K562 (cell line): Measurements from ENCODE around the gene TARBP2. TPM values are rescaled to one million over a fixed set of nuclear protein-coding genes. Genes with fewer than 3 reads are reported as not detected.

ENCODE experiments used
- ATAC-seq: fragments of 200-7000 bp; cut with Tn5 transposase; 3 replicates; pipeline ENCODE4 v1.9.1; 2020; ENCODE audit warnings: moderate library complexity
- BruUV-seq: library from RNA; stranded (reverse); fragments of 400-500 nt; replicated peaks from 2 replicates; lab custom pipeline; 2021; lab: Mats Ljungman, UMichigan
- CTCF ChIA-PET: fragments of 300-600 bp; formaldehyde crosslinking; extraction: SDS; loops from one replicate; lab custom pipeline; 2021; ENCODE audit warnings: low intra/inter-chr PET ratio; lab: Yijun Ruan, JAX
- POLR2A ChIA-PET: fragments of 300-600, 350-650 bp; sonication (Branson Sonifier 250); formaldehyde crosslinking; extraction: SDS; loops from one replicate; lab custom pipeline; 2021; ENCODE audit warnings: antibody characterized with exemption, inconsistent platforms; lab: Yijun Ruan, JAX
- DNase-seq, 4 experiments: peaks; one replicate each; pipeline versions ENCODE4 v3.0.0 to v3.0.0-alpha.2; 2011 to 2018; ENCODE audit warnings: low spot score in 3 of 4, mixed read lengths in 3 of 4; ENCODE audit errors: extremely low read depth in 1 of 4
- FAIRE-seq: peaks from 2 replicates; lab custom pipeline; 2011; peaks lifted over from hg19 to GRCh38; lab: Jason Lieb, UNC
- H2AFZ ChIP-seq: 2 replicates; pipeline ENCODE4 v1.6.0; 2011; ENCODE audit warnings: low read depth, low read length, control low read depth, inconsistent platforms
- H3K27ac ChIP-seq: fragments of 200-600 bp; 3 replicates; pipeline ENCODE4 v1.8.0; 2011; ENCODE audit warnings: low read depth, mild to moderate bottlenecking, control low read depth, inconsistent platforms, low read length, moderate library complexity, mixed read lengths; ENCODE audit errors: extremely low read depth
- H3K27me3 ChIP-seq, 2 experiments: fragments of 300-600 bp in 1 of 2; 2 replicates in 1 of 2; 3 replicates in 1 of 2; pipeline versions ENCODE4 v1.6.0 to v1.8.0; 2011; ENCODE audit warnings: inconsistent platforms in 2 of 2, low read length in 2 of 2, mild to moderate bottlenecking in 1 of 2, mixed read lengths in 1 of 2, moderate library complexity in 1 of 2; ENCODE audit not compliant: control insufficient read depth in 2 of 2, insufficient read depth in 2 of 2
- H3K36me3 ChIP-seq: fragments of 300-600 bp; 3 replicates; pipeline ENCODE4 v1.8.0; 2011; ENCODE audit warnings: mild to moderate bottlenecking, low read length, inconsistent platforms; ENCODE audit not compliant: control insufficient read depth, insufficient read depth
- H3K4me1 ChIP-seq, 2 experiments: fragments of 200-600 bp in 1 of 2; replicated peaks in 1 of 2; 2 replicates in 1 of 2; 3 replicates in 1 of 2; pipeline versions ENCODE4 v1.5.1 to v1.8.0; 2011; ENCODE audit warnings: inconsistent platforms in 2 of 2, low read length in 2 of 2, mild to moderate bottlenecking in 1 of 2, mixed read lengths in 1 of 2, moderate library complexity in 1 of 2; ENCODE audit not compliant: control insufficient read depth in 2 of 2, insufficient read depth in 2 of 2
- H3K4me2 ChIP-seq: 2 replicates; pipeline ENCODE4 v1.6.1; 2011; ENCODE audit warnings: low read length, control low read depth, inconsistent platforms, mixed read lengths; ENCODE audit not compliant: insufficient read depth
- H3K4me3 ChIP-seq: fragments of 200-600 bp; sonication (generic), shearing (Covaris generic); 2 replicates; pipeline ENCODE4 v1.5.1; 2016; ENCODE audit warnings: control low read depth, inconsistent platforms
- H3K79me2 ChIP-seq: fragments of 200-600 bp; 3 replicates; pipeline ENCODE4 v1.8.0; 2011; ENCODE audit warnings: low read length, inconsistent platforms; ENCODE audit not compliant: control insufficient read depth, insufficient read depth
- H3K9ac ChIP-seq, 2 experiments: 2 replicates each; pipeline versions ENCODE4 v1.6.0 to v1.6.1; 2011; ENCODE audit warnings: low read depth in 2 of 2, low read length in 2 of 2, control low read depth in 1 of 2, inconsistent platforms in 1 of 2, mild to moderate bottlenecking in 1 of 2, mixed read lengths in 1 of 2; ENCODE audit not compliant: insufficient read depth in 1 of 2
- H3K9me1 ChIP-seq: one replicate; pipeline ENCODE4 v1.6.0; 2011; ENCODE audit warnings: inconsistent platforms, mild to moderate bottlenecking, low read length, moderate library complexity; ENCODE audit not compliant: control insufficient read depth, insufficient read depth
- H3K9me3 ChIP-seq: replicated peaks from 2 replicates; pipeline ENCODE4 v1.5.1; 2011; ENCODE audit warnings: low read depth, low read length, inconsistent platforms; ENCODE audit not compliant: control insufficient read depth, insufficient read depth
- H4K20me1 ChIP-seq: replicated peaks from 2 replicates; pipeline ENCODE4 v1.6.1; 2011; ENCODE audit warnings: low read length, inconsistent platforms, mixed read lengths; ENCODE audit not compliant: control insufficient read depth, insufficient read depth
- ATF7 ChIP-seq: fragments of 450-650 bp; IDR thresholded peaks from 2 replicates; pipeline ENCODE4 v1.7.1; 2014; ENCODE audit warnings: mild to moderate bottlenecking, moderate library complexity
- CBX8 ChIP-seq: fragments of 200-600 bp; sonication (generic); IDR thresholded peaks from 2 replicates; pipeline ENCODE4 v1.6.1; 2012; ENCODE audit warnings: borderline replicate concordance, mixed run types, low read depth, mild to moderate bottlenecking, moderate library complexity, mixed read lengths, low read length, control low read depth, inconsistent platforms; ENCODE audit not compliant: poor library complexity, severe bottlenecking; ENCODE audit errors: extremely low read depth
- EP400 ChIP-seq: fragments of 450-650 bp; IDR thresholded peaks from 2 replicates; pipeline ENCODE4 v1.6.1; 2017; ENCODE audit warnings: antibody characterized with exemption, mild to moderate bottlenecking, moderate library complexity
- FOXA3 ChIP-seq, 2 experiments: fragments of 450-650 bp in 1 of 2; sonication (generic) in 1 of 2; formaldehyde crosslinking; IDR thresholded peaks in 1 of 2; conservative IDR thresholded peaks in 1 of 2; 2 replicates each; pipeline versions ENCODE4 v1.4.0 to v1.8.0; 2020 to 2022; ENCODE audit warnings: mild to moderate bottlenecking in 2 of 2, missing genetic modification reagents in 1 of 2
- KHSRP ChIP-seq: fragments of 450-650 bp; IDR thresholded peaks from 2 replicates; pipeline ENCODE4 v1.6.1; 2017
- RCOR1 ChIP-seq, 2 experiments: IDR thresholded peaks; 2 replicates each; pipeline ENCODE4 v1.6.1; 2012; ENCODE audit warnings: low read depth in 2 of 2, low read length in 2 of 2, borderline replicate concordance in 1 of 2, improper control_type of control experiment in 1 of 2
- STAG1 ChIP-seq: sonication (generic); formaldehyde crosslinking; IDR thresholded peaks from 2 replicates; pipeline ENCODE4 v1.5.0; 2020; ENCODE audit warnings: missing genetic modification reagents, borderline replicate concordance
- SUPT5H ChIP-seq: fragments of 450-650 bp; IDR thresholded peaks from 2 replicates; pipeline ENCODE4 v1.6.1; 2016
- WGBS: fragments of 100-300 bp; shearing (Covaris generic); methylation state at CpG from one replicate; pipeline ENCODE4 v1.1.6; 2016; ENCODE audit warnings: low coverage, mixed read lengths; ENCODE audit not compliant: insufficient coverage; ENCODE audit errors: missing lambda C conversion rate; 5-methylcytosine and 5-hydroxymethylcytosine counted together
- in situ Hi-C: fragments of 300-500 bp; cut with MboI; formaldehyde crosslinking; loops from 4 replicates; pipeline ENCODE4 v1.15.0; 2018; ENCODE audit warnings: inconsistent platforms, mixed read lengths
- intact Hi-C: fragments of 100-400 bp; cut with micrococcal nuclease; formaldehyde crosslinking; loops from 2 replicates; pipeline ENCODE4 v1.14.2; 2022
- polyA plus RNA-seq, 8 experiments: library from polyadenylated mRNA; depleted of rRNA in 4 of 8; stranded (reverse) in 5 of 8; unstranded in 3 of 8; fragments of >200 nt; fragmentation: Nextera tagmentation in 2 of 8; fragmentation: Illumina TruSeq in 1 of 8; extraction: Ambion mirVana in 2 of 8; extraction: Trizol in 1 of 8; gene quantifications; 2 replicates each; pipeline versions ENCODE4 v1.2.1 to v1.2.3, GENCODE V29; 2011 to 2014; ENCODE audit warnings: inconsistent platforms in 1 of 8, missing spikeins in 1 of 8
- total RNA-seq, 7 experiments: library from RNA; depleted of rRNA in 6 of 7; stranded (reverse); fragments of >200 nt in 6 of 7; fragmentation: Illumina TruSeq in 2 of 7; extraction: Trizol in 2 of 7; gene quantifications; 2 replicates each; pipeline versions ENCODE4 v1.2.1 to v1.2.3, GENCODE V29; 2011 to 2021; ENCODE audit warnings: low replicate concordance in 1 of 7

Gene TARBP2
- total and polyA plus RNA-seq, 9 of the 15 experiments (the other 6 are each of a cell fraction or from before 2014, with no cell fraction given): 5.6 to 69.0 (median 44.6) TPM

- H3K9me1 ChIP-seq: no peaks in the 10 kb centered on the region
- intact Hi-C loops: loop anchor here (5.0 to 10.0 kb wide), 2 partner anchors 85 to 442 kb away; partner anchors contain the start of gene AMHR2
- H3K4me1 ChIP-seq: peaks cover 12 to 13% of the 10 kb centered on the region in 2 experiments; a peak in 4 of 5 replicates
- peaks cover 51% of the 10 kb centered on the region; the same call in 2 of the 3 replicates for H3K36me3 ChIP-seq
- FAIRE-seq (no peak), ATAC-seq (no peak), DNase-seq (no peak)
- ChIA-PET POLR2A (interaction anchor here (0.6 to 1.1 kb wide), 2 partner anchors 9 to 18 kb away, joined by 3 read pairs; no protein-coding TSS in a partner anchor), CTCF (interaction anchor here (0.6 to 2.2 kb wide), 3 partner anchors 155 to 379 kb away, joined by 4 to 21 read pairs (median 7); no protein-coding TSS in a partner anchor)
- peak within 1 kb of the TSS in 1 of 2 experiments; percentile 61; a peak in 2 of 4 replicates for H3K9ac ChIP-seq
- H3K4me2 ChIP-seq: no peak within 1 kb of the TSS
- H4K20me1 ChIP-seq: no peaks in the 10 kb centered on the region
- BruUV-seq: no TSS peak
- in situ Hi-C loops: loop anchor here (10.0 kb wide), 1 partner anchor 182 kb away; the partner anchor contains the start of gene AAAS
- no peak within 1 kb of the TSS for H3K4me3 ChIP-seq
- H2AFZ ChIP-seq: no peak within 1 kb of the TSS
- no peak within 1 kb of the TSS for H3K27ac ChIP-seq
- H3K9me3 ChIP-seq: no peaks in the 10 kb centered on the region
- 81% methylated on average over 7 of the region's 9 CpGs for WGBS
- no peaks in the 10 kb centered on the region for H3K27me3 ChIP-seq
- TF ChIP-seq SUPT5H (peak; percentile 19; the same call in 1 of the 2 replicates), RCOR1 (IDR thresholded peaks at IDR 0.05; ENCODE audit: borderline replicate concordance in 1 of 2, low read depth in 2 of 2, low read length in 2 of 2) (no peak)
- TF ChIP-seq, all 486 proteins: peak for 1
- peaks cover 12% of the 10 kb centered on the region for H3K79me2 ChIP-seq
These were observed 6.0 kb downstream of the TARBP2 start, which contains the start of gene NPFF for GRCh38 chr12:53506881-53507602. NPFF (minus strand) TSS chr12:53507484; CDS start chr12:53507474, 10 bp downstream.

GRCh38 chr12:53507603-53507885 lies 6.5 kb downstream of the TARBP2 start:
- peaks cover 7% of the 10 kb centered on the region for H3K79me2 ChIP-seq
- no peak overlapping the region for H3K4me3 ChIP-seq
- no peak overlapping the region for H2AFZ ChIP-seq
- H3K36me3 ChIP-seq: peaks cover 56% of the 10 kb centered on the region; the same call in 2 of the 3 replicates
- H3K27me3 ChIP-seq: no peaks in the 10 kb centered on the region; a peak in 1 of 5 replicates
- in situ Hi-C loops: loop anchor here (10.0 kb wide), 1 partner anchor 183 kb away; the partner anchor contains the start of gene AAAS
- POLR2A ChIA-PET: interaction anchor here (0.6 to 1.4 kb wide), 3 partner anchors 9 to 26 kb away, joined by 3 read pairs; no protein-coding TSS in a partner anchor
- no peak overlapping the region for H3K27ac ChIP-seq
- TF ChIP-seq FOXA3 (CRISPR knock-in tag; conservative IDR thresholded peaks at IDR 0.05 in 1 of 2, IDR thresholded peaks at IDR 0.05 in 1 of 2): no peak
- no peak for TF ChIP-seq KHSRP
- no peak for TF ChIP-seq ATF7
- no peak for TF ChIP-seq EP400
- no peak for TF ChIP-seq STAG1 (CRISPR knock-in tag)
- no peak for TF ChIP-seq CBX8
- no peak overlapping the region for H3K4me2 ChIP-seq
- no peaks in the 10 kb centered on the region for H4K20me1 ChIP-seq
- no peak for ATAC-seq
- WGBS: 76% methylated on average over 4 of the region's 4 CpGs
- H3K4me1 ChIP-seq: peaks cover 8 to 13% of the 10 kb centered on the region in 2 experiments; a peak in 4 of 5 replicates
- no TSS peak for BruUV-seq
- CTCF ChIA-PET: interaction anchor here (0.6 to 2.2 kb wide), 5 partner anchors 155 to 380 kb away, joined by 4 to 21 read pairs (median 7); no protein-coding TSS in a partner anchor
- intact Hi-C loops: loop anchor here (5.0 to 10.0 kb wide), 2 partner anchors 85 to 443 kb away; partner anchors contain the start of gene AMHR2
- H3K9me1 ChIP-seq: no peaks in the 10 kb centered on the region
- H3K9me3 ChIP-seq: no peaks in the 10 kb centered on the region
- FAIRE-seq: no peak
- peak overlapping the region in 1 of 2 experiments; percentile 61; a peak in 1 of 4 replicates for H3K9ac ChIP-seq
- DNase-seq: no peak
